Measurements from ENCODE around the gene NLRP1. TPM values are rescaled to one million over a fixed set of nuclear protein-coding genes. Genes with fewer than 3 reads are reported as not detected.

The NLRP1 gene
- total and polyA plus RNA-seq, 9 of the 15 experiments (the other 6 are each of a cell fraction or from before 2014, with no cell fraction given): 4.0 to 69.4 (median 27.7) TPM

DNA sequence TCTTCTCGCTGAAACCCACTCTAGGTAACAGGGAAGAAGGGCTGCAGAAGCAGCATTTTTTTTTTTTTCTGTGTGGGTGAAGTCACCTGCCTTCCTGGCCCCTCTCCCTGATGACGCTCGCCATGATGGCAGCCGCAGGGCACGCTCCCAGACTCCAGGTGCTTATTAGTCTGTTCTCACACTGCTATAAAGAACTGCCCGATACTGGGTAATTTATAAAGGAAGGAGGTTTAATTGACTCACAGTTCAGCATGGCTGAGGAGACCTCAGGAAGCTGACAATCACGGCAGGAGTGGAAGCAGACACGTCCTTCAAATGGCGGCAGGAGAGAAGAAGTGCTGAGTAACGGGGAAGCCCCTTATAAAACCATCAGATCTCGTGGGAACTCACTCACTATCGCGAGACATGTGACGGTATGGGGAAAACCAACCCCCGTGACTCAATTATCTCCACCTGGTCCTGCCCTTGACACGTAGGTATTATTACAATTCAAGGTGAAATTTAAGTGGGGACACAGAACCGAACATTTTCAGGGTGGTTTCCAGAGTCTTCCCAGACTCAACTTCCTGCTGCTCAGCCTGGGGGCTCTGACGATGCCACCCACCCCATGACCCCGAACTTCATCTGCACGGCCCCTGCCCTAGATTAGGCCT is 34.9 kb upstream of the NLRP1 start (continued):
- TF ChIP-seq MIER1 (IDR thresholded peaks at IDR 0.05; ENCODE audit: low read depth) (no peak), RUNX1 (IDR thresholded peaks at IDR 0.05; ENCODE audit: low read depth) (no peak), HLTF (IDR thresholded peaks at IDR 0.05) (no peak), TSC22D4 (tag; IDR thresholded peaks at IDR 0.05) (no peak), FUS (optimal IDR thresholded peaks at IDR 0.05; ENCODE audit: low read depth, low read length) (no peak), KAT2B (IDR thresholded peaks at IDR 0.05; ENCODE audit: low read depth, low read length) (no peak), ZNF79 (CRISPR knock-in tag; IDR thresholded peaks at IDR 0.05; ENCODE audit: low read depth) (no peak), ZNF239 (CRISPR knock-in tag; IDR thresholded peaks at IDR 0.05) (no peak), NBN (IDR thresholded peaks at IDR 0.05; ENCODE audit: low read depth) (no peak), ZNF23 (CRISPR knock-in tag; IDR thresholded peaks at IDR 0.05) (no peak), NCOA6 (IDR thresholded peaks at IDR 0.05) (no peak), ZNF551 (CRISPR knock-in tag; IDR thresholded peaks at IDR 0.05) (no peak)
- TF ChIP-seq, protein P1, sequence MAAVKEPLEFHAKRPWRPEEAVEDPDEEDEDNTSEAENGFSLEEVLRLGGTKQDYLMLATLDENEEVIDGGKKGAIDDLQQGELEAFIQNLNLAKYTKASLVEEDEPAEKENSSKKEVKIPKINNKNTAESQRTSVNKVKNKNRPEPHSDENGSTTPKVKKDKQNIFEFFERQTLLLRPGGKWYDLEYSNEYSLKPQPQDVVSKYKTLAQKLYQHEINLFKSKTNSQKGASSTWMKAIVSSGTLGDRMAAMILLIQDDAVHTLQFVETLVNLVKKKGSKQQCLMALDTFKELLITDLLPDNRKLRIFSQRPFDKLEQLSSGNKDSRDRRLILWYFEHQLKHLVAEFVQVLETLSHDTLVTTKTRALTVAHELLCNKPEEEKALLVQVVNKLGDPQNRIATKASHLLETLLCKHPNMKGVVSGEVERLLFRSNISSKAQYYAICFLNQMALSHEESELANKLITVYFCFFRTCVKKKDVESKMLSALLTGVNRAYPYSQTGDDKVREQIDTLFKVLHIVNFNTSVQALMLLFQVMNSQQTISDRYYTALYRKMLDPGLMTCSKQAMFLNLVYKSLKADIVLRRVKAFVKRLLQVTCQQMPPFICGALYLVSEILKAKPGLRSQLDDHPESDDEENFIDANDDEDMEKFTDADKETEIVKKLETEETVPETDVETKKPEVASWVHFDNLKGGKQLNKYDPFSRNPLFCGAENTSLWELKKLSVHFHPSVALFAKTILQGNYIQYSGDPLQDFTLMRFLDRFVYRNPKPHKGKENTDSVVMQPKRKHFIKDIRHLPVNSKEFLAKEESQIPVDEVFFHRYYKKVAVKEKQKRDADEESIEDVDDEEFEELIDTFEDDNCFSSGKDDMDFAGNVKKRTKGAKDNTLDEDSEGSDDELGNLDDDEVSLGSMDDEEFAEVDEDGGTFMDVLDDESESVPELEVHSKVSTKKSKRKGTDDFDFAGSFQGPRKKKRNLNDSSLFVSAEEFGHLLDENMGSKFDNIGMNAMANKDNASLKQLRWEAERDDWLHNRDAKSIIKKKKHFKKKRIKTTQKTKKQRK (IDR thresholded peaks at IDR 0.05; ENCODE audit: borderline replicate concordance, low read depth, low read length): no peak
- TF ChIP-seq, protein P2, sequence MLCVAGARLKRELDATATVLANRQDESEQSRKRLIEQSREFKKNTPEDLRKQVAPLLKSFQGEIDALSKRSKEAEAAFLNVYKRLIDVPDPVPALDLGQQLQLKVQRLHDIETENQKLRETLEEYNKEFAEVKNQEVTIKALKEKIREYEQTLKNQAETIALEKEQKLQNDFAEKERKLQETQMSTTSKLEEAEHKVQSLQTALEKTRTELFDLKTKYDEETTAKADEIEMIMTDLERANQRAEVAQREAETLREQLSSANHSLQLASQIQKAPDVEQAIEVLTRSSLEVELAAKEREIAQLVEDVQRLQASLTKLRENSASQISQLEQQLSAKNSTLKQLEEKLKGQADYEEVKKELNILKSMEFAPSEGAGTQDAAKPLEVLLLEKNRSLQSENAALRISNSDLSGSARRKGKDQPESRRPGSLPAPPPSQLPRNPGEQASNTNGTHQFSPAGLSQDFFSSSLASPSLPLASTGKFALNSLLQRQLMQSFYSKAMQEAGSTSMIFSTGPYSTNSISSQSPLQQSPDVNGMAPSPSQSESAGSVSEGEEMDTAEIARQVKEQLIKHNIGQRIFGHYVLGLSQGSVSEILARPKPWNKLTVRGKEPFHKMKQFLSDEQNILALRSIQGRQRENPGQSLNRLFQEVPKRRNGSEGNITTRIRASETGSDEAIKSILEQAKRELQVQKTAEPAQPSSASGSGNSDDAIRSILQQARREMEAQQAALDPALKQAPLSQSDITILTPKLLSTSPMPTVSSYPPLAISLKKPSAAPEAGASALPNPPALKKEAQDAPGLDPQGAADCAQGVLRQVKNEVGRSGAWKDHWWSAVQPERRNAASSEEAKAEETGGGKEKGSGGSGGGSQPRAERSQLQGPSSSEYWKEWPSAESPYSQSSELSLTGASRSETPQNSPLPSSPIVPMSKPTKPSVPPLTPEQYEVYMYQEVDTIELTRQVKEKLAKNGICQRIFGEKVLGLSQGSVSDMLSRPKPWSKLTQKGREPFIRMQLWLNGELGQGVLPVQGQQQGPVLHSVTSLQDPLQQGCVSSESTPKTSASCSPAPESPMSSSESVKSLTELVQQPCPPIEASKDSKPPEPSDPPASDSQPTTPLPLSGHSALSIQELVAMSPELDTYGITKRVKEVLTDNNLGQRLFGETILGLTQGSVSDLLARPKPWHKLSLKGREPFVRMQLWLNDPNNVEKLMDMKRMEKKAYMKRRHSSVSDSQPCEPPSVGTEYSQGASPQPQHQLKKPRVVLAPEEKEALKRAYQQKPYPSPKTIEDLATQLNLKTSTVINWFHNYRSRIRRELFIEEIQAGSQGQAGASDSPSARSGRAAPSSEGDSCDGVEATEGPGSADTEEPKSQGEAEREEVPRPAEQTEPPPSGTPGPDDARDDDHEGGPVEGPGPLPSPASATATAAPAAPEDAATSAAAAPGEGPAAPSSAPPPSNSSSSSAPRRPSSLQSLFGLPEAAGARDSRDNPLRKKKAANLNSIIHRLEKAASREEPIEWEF (CRISPR knock-in tag; IDR thresholded peaks at IDR 0.05): no peak
- TF ChIP-seq, protein P3, sequence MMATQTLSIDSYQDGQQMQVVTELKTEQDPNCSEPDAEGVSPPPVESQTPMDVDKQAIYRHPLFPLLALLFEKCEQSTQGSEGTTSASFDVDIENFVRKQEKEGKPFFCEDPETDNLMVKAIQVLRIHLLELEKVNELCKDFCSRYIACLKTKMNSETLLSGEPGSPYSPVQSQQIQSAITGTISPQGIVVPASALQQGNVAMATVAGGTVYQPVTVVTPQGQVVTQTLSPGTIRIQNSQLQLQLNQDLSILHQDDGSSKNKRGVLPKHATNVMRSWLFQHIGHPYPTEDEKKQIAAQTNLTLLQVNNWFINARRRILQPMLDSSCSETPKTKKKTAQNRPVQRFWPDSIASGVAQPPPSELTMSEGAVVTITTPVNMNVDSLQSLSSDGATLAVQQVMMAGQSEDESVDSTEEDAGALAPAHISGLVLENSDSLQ (IDR thresholded peaks at IDR 0.05): 0 out of 2 replicates have a peak, but pooled peaks have one; percentile 12
- TF ChIP-seq, protein P4, sequence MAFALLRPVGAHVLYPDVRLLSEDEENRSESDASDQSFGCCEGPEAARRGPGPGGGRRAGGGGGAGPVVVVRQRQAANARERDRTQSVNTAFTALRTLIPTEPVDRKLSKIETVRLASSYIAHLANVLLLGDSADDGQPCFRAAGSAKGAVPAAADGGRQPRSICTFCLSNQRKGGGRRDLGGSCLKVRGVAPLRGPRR (CRISPR knock-in tag; IDR thresholded peaks at IDR 0.05): no peak
- TF ChIP-seq, protein P5, sequence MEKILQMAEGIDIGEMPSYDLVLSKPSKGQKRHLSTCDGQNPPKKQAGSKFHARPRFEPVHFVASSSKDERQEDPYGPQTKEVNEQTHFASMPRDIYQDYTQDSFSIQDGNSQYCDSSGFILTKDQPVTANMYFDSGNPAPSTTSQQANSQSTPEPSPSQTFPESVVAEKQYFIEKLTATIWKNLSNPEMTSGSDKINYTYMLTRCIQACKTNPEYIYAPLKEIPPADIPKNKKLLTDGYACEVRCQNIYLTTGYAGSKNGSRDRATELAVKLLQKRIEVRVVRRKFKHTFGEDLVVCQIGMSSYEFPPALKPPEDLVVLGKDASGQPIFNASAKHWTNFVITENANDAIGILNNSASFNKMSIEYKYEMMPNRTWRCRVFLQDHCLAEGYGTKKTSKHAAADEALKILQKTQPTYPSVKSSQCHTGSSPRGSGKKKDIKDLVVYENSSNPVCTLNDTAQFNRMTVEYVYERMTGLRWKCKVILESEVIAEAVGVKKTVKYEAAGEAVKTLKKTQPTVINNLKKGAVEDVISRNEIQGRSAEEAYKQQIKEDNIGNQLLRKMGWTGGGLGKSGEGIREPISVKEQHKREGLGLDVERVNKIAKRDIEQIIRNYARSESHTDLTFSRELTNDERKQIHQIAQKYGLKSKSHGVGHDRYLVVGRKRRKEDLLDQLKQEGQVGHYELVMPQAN (IDR thresholded peaks at IDR 0.05; ENCODE audit: borderline replicate concordance): peak; percentile 75; the same call in 1 of the 2 replicates

Data from K562 (cell line).